Activated B cell treated with CpG ODN at 0.5 μM for 24 hours (primary cell): ENCODE results near the gene SART1. TPM values are rescaled to one million over a fixed set of nuclear protein-coding genes. Genes with fewer than 3 reads are reported as not detected.

Experiments
- ATAC-seq: fragments of 200-7000 bp; cut with Tn5 transposase; one replicate; pipeline ENCODE4 v1.10.0; 2021; ENCODE audit warnings: low read depth, mild to moderate bottlenecking, moderate library complexity
- CTCF ChIA-PET: fragments of 350-600 bp; sonication (Branson Sonifier 250); formaldehyde crosslinking; loops from one replicate; lab custom pipeline; 2021; ENCODE audit warnings: antibody characterized with exemption; lab: Charles Lee
- POLR2A ChIA-PET: fragments of 350-600 bp; sonication (Branson Sonifier 250); formaldehyde crosslinking; loops from one replicate; lab custom pipeline; 2021; ENCODE audit warnings: antibody characterized with exemption; lab: Charles Lee
- DNase-seq: peaks from one replicate; pipeline ENCODE4 v3.0.0; 2022
- H3K27ac Mint-ChIP-seq: one replicate; pipeline ENCODE4 v1.8.0; 2020; ENCODE audit warnings: mixed read lengths
- H3K27me3 Mint-ChIP-seq: one replicate; pipeline ENCODE4 v1.8.0; 2021; ENCODE audit warnings: mixed read lengths
- H3K36me3 Mint-ChIP-seq: one replicate; pipeline ENCODE4 v1.8.0; 2021; ENCODE audit warnings: low read depth, mixed read lengths
- H3K4me1 Mint-ChIP-seq: one replicate; pipeline ENCODE4 v1.8.0; 2021; ENCODE audit warnings: mixed read lengths
- H3K4me3 Mint-ChIP-seq: one replicate; pipeline ENCODE4 v1.8.0; 2020; ENCODE audit warnings: mild to moderate bottlenecking, mixed read lengths
- H3K9me3 Mint-ChIP-seq: one replicate; pipeline ENCODE4 v1.8.0; 2020; ENCODE audit warnings: mixed read lengths
- intact Hi-C: fragments of 100-400 bp; cut with micrococcal nuclease; formaldehyde crosslinking; loops from one replicate; pipeline ENCODE4 v1.15.1; 2024
- total RNA-seq: library from RNA; stranded (reverse); gene quantifications from 2 replicates; pipeline ENCODE4 v1.2.3, GENCODE V29; 2022
- TF ChIP-seq, protein P1 (sequence below): fragments of 200-600 bp; IDR thresholded peaks from one replicate; pipeline ENCODE4 v1.8.0; 2022; ENCODE audit warnings: antibody characterized with exemption, mild to moderate bottlenecking

The SART1 gene
- total RNA-seq, 1 donor from 2014 or later: 86.6 TPM

DNA sequence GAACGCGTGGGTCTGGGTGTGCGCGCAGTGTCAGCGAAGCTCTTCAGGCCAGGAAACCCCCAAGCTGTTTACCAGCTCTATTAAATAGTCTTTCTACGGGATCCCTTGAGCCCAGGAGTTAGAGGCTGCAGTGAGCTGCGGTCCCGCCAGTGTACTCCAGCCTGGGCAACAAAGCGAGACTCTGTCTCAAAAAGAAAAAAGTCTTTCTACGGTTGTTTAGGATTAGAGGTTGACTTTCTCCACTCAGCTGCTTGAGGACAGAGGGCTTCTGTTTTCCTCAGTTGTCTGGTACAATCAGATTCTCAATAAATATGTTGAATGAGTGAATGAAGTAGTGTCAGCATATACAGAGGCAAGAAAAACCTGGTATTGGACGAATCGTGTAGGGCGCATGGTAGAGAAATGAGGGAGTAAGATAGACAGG is 619 bp downstream of the SART1 start:
- TF ChIP-seq, protein P1, sequence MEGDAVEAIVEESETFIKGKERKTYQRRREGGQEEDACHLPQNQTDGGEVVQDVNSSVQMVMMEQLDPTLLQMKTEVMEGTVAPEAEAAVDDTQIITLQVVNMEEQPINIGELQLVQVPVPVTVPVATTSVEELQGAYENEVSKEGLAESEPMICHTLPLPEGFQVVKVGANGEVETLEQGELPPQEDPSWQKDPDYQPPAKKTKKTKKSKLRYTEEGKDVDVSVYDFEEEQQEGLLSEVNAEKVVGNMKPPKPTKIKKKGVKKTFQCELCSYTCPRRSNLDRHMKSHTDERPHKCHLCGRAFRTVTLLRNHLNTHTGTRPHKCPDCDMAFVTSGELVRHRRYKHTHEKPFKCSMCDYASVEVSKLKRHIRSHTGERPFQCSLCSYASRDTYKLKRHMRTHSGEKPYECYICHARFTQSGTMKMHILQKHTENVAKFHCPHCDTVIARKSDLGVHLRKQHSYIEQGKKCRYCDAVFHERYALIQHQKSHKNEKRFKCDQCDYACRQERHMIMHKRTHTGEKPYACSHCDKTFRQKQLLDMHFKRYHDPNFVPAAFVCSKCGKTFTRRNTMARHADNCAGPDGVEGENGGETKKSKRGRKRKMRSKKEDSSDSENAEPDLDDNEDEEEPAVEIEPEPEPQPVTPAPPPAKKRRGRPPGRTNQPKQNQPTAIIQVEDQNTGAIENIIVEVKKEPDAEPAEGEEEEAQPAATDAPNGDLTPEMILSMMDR: no peak
- CTCF ChIA-PET: interaction anchor here (1.2 to 1.7 kb wide), 2 partner anchors 71 to 78 kb away, joined by 3 to 12 read pairs; no protein-coding TSS in a partner anchor
- DNase-seq (no peak), ATAC-seq (no peak)
- POLR2A ChIA-PET: interaction anchor here (0.5 to 6.6 kb wide), 14 partner anchors 32 to 1475 kb away, joined by 3 to 142 read pairs (median 4); partner anchors contain the start of genes BANF1, CCDC85B, CFL1 and FIBP
- Mint-ChIP-seq H3K4me1 (peaks cover 42% of the 10 kb centered on the region), H3K36me3 (peaks cover 53% of the 10 kb centered on the region), H3K9me3 (no peaks in the 10 kb centered on the region), H3K4me3 (peak overlapping the region; percentile 97), H3K27ac (peak overlapping the region; percentile 95), H3K27me3 (no peaks in the 10 kb centered on the region)
- intact Hi-C loops: loop anchor here (1.0 kb wide), 1 partner anchor 27 kb away; no protein-coding TSS in a partner anchor

DNA sequence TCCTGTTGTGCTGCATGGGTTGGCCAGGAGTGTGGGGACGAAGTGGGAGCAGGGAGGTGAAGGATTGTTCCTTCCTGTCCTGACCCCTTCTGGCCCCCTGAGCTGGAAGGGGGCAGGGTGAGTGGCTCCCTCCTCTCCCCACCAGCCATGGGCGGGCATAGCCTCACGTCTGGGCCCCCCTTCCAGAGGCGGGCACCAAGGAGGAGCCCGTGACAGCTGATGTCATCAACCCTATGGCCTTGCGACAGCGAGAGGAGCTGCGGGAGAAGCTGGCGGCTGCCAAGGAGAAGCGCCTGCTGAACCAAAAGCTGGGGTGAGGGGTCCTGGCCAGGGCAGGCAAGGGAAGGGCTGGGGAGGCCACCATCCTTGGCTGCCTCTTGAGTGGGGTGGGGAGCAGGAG is 3.4 kb downstream of the SART1 start:
- CTCF ChIA-PET: no interaction called here
- ATAC-seq: no peak
- intact Hi-C loops: no loop called here
- POLR2A ChIA-PET: no interaction called here
- H3K4me3 Mint-ChIP-seq: no peak overlapping the region
- H3K27me3 Mint-ChIP-seq: no peaks in the 10 kb centered on the region
- no peak for DNase-seq
- TF ChIP-seq, protein P1: no peak
- no peaks in the 10 kb centered on the region for H3K9me3 Mint-ChIP-seq
- H3K27ac Mint-ChIP-seq: no peak overlapping the region
- peaks cover 29% of the 10 kb centered on the region for H3K4me1 Mint-ChIP-seq
- H3K36me3 Mint-ChIP-seq: peaks cover 78% of the 10 kb centered on the region

DNA sequence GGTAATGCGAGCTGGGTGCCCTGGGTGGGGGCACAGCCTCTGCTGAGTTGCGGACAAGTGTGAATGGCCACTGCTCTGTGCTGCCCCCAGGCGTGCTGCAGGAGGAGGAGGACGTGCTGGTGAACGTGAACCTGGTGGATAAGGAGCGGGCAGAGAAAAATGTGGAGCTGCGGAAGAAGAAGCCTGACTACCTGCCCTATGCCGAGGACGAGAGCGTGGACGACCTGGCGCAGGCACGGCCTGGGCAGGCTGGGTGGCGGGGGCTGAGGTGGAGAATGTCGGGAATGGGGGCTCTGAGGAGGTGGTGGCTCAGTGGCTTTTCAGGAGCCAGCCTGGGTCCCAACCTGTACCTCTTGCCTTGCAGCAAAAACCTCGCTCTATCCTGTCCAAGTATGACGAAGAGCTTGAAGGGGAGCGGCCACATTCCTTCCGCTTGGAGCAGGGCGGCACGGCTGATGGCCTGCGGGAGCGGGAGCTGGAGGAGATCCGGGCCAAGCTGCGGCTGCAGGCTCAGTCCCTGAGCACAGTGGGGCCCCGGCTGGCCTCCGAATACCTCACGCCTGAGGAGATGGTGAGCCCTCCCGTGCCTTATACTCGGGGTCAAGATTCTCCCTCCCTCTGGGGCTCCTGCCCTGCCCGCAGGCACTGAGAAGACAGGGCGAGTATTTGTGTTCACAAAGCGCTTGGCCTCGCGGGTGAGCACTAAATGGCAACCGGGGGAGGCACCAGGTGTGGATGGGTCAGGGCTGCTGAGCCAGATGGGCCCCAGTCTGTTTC is 4.6 kb downstream of the SART1 start:
- Mint-ChIP-seq H3K4me3 (no peak overlapping the region), H3K9me3 (no peaks in the 10 kb centered on the region), H3K4me1 (peaks cover 24% of the 10 kb centered on the region), H3K27me3 (no peaks in the 10 kb centered on the region), H3K27ac (no peak overlapping the region), H3K36me3 (peaks cover 83% of the 10 kb centered on the region)
- no peak for ATAC-seq
- TF ChIP-seq, protein P1: no peak
- CTCF ChIA-PET: no interaction called here
- intact Hi-C loops: no loop called here
- POLR2A ChIA-PET: no interaction called here
- no peak for DNase-seq

DNA sequence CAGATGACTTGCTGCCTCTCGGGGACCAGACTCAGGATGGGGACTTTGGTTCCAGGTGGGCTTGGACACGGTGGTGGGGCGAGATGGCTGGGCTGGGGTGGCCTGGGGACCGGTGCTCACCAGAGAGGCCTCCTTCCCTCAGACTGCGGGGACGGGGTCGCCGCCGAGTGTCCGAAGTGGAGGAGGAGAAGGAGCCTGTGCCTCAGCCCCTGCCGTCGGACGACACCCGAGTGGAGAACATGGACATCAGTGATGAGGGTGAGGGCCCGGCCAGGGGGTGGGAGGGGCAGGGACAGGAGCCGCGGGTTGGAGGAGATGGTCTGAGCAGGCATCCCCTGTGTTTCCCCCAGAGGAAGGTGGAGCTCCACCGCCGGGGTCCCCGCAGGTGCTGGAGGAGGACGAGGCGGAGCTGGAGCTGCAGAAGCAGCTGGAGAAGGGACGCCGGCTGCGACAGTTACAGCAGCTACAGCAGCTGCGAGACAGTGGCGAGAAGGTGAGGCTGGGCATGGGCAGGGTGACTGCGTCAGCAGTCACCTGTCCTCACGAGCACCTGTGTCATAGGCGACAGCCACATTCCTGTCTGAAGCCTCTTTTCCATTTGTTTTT is 5.9 kb downstream of the SART1 start:
- Mint-ChIP-seq H3K4me3 (no peak overlapping the region), H3K36me3 (peaks cover 85% of the 10 kb centered on the region), H3K27me3 (no peaks in the 10 kb centered on the region), H3K4me1 (peaks cover 16% of the 10 kb centered on the region), H3K9me3 (no peaks in the 10 kb centered on the region), H3K27ac (no peak overlapping the region)
- TF ChIP-seq, protein P1: no peak
- intact Hi-C loops: no loop called here
- ChIA-PET CTCF (no interaction called here), POLR2A (interaction anchor here (0.6 kb wide), 1 partner anchor 83 kb away, joined by 3 read pairs; no protein-coding TSS in a partner anchor)
- ATAC-seq (no peak), DNase-seq (no peak)
